Lung (tissue), 12 donors: ENCODE data around the gene FA2H. TPM values are rescaled to one million over a fixed set of nuclear protein-coding genes. Genes with fewer than 3 reads are reported as not detected.

Source experiments
- ATAC-seq: fragments of 200-7000 bp; cut with Tn5 transposase; one replicate; pipeline ENCODE4 v1.9.1; 2020; ENCODE audit warnings: moderate number of reproducible peaks; ENCODE audit not compliant: insufficient read depth, low FRiP score
- DNase-seq, 3 donors: peaks; one replicate each; pipeline ENCODE4 v3.0.0-alpha.2; 2013 to 2017
- H3K27ac ChIP-seq, 2 donors: one replicate each; pipeline ENCODE4 v1.5.1; 2013; ENCODE audit warnings: mild to moderate bottlenecking in 2 of 2, moderate library complexity in 2 of 2, control low read depth in 1 of 2, inconsistent platforms in 1 of 2, low read depth in 1 of 2, low read length in 1 of 2
- H3K27me3 ChIP-seq, 3 donors: one replicate each; pipeline ENCODE4 v1.5.1; 2013; ENCODE audit warnings: low read length in 2 of 3; ENCODE audit not compliant: control insufficient read depth in 3 of 3, insufficient read depth in 3 of 3
- H3K36me3 ChIP-seq, 4 donors: one replicate each; pipeline ENCODE4 v1.5.1; 2013; ENCODE audit warnings: low read length in 4 of 4, mild to moderate bottlenecking in 1 of 4, moderate library complexity in 1 of 4; ENCODE audit not compliant: control insufficient read depth in 4 of 4, insufficient read depth in 4 of 4
- H3K4me1 ChIP-seq, 5 donors: one replicate each; pipeline ENCODE4 v1.5.1; 2013; ENCODE audit warnings: low read length in 5 of 5, mild to moderate bottlenecking in 2 of 5, moderate library complexity in 1 of 5; ENCODE audit not compliant: control insufficient read depth in 5 of 5, insufficient read depth in 5 of 5
- H3K4me3 ChIP-seq: one replicate; pipeline ENCODE4 v1.5.1; 2013; ENCODE audit warnings: mild to moderate bottlenecking, control low read depth, moderate library complexity
- H3K9ac ChIP-seq, 2 donors: one replicate each; pipeline ENCODE4 v1.5.1; 2013; ENCODE audit warnings: low read length in 2 of 2, control low read depth in 1 of 2; ENCODE audit not compliant: insufficient read depth in 1 of 2
- H3K9me3 ChIP-seq, 4 donors: one replicate each; pipeline ENCODE4 v1.5.1; 2013; ENCODE audit warnings: low read length in 3 of 4, mild to moderate bottlenecking in 1 of 4, moderate library complexity in 1 of 4; ENCODE audit not compliant: control insufficient read depth in 4 of 4, insufficient read depth in 3 of 4
- CTCF ChIP-seq: IDR thresholded peaks from 2 replicates; pipeline ENCODE4 v1.5.1; 2012; ENCODE audit warnings: mild to moderate bottlenecking; ENCODE audit errors: control extremely low read depth, extremely low read depth
- WGBS, 2 donors: extraction: QIAGEN DNeasy Blood & Tissue Kit; methylation state at CpG; one replicate each; pipeline ENCODE4 v1.1.7; 2013; 5-methylcytosine and 5-hydroxymethylcytosine counted together
- polyA plus RNA-seq, 2 donors: library from polyadenylated mRNA; stranded (reverse); fragments of 200-250 nt; gene quantifications; one replicate each; pipeline ENCODE4 v1.2.1, GENCODE V29; 2013
- total RNA-seq, 2 donors: library from RNA; depleted of rRNA in 1 of 2; stranded (reverse); fragments of >200 nt in 1 of 2; gene quantifications; one replicate each; pipeline ENCODE4 v1.2.1, GENCODE V29; 2014 to 2021
- donor health status: control.
- donor health status: control.
- donor health status: Bipolar disorder and iron deficiency.
- donor health status: healthy.
- donor health status: DM: yes; HTN: yes; CAD: no.

FA2H gene
- total and polyA plus RNA-seq, 4 donors: 2.1 to 7.1 (median 4.7) TPM

- 70 to 74% methylated on average over 10 of the region's 10 CpGs for WGBS, 2 donors
- Histone ChIP-seq H3K9me3 (no peaks in the 10 kb centered on the region), H3K4me1 (peaks cover 0 to 14% (median 1%) of the 10 kb centered on the region in 5 donors), H3K9ac (peak overlapping the region in 1 of 2 donors; percentile 11), H3K27me3 (no peaks in the 10 kb centered on the region), H3K27ac (no peak overlapping the region), H3K4me3 (no peak overlapping the region), H3K36me3 (no peaks in the 10 kb centered on the region)
- peak; percentile 57 to 72 (median 65) for DNase-seq
- ATAC-seq: no peak
- no peak for TF ChIP-seq CTCF
These were observed 39.5 kb downstream of the FA2H start for GRCh38 chr16:74735162-74735452.

- H3K27ac ChIP-seq: no peak overlapping the region
- H3K9ac ChIP-seq: peak overlapping the region in 1 of 2 donors; percentile 25
- no peak for TF ChIP-seq CTCF
- no peak for ATAC-seq
- H3K36me3 ChIP-seq: no peaks in the 10 kb centered on the region
- DNase-seq: peak in 2 of 3 donors; percentile 19 to 40
- peaks cover 0 to 18% (median 4%) of the 10 kb centered on the region in 5 donors for H3K4me1 ChIP-seq
- H3K9me3 ChIP-seq: no peaks in the 10 kb centered on the region
- H3K27me3 ChIP-seq: no peaks in the 10 kb centered on the region
- no peak overlapping the region for H3K4me3 ChIP-seq
- 76 to 81% methylated on average over 20 to 21 of the region's 21 CpGs for WGBS, 2 donors
These were observed 40.1 kb downstream of the FA2H start for GRCh38 chr16:74734361-74735161.

- WGBS, 2 donors: 88 to 93% methylated on average over 15 of the region's 15 CpGs
- Histone ChIP-seq H3K9ac (no peak overlapping the region), H3K4me3 (no peak overlapping the region), H3K4me1 (peaks cover 0 to 21% (median 4%) of the 10 kb centered on the region in 5 donors), H3K9me3 (no peaks in the 10 kb centered on the region), H3K27me3 (no peaks in the 10 kb centered on the region), H3K27ac (no peak overlapping the region), H3K36me3 (no peaks in the 10 kb centered on the region)
- TF ChIP-seq CTCF: no peak
- ATAC-seq (no peak), DNase-seq (no peak)
These were observed 41.8 kb downstream of the FA2H start for GRCh38 chr16:74732707-74733350.
